Smooth muscle cell (in vitro differentiated cells): Measurements from ENCODE around the gene COL13A1. TPM values are rescaled to one million over a fixed set of nuclear protein-coding genes. Genes with fewer than 3 reads are reported as not detected.

Source experiments
- DNase-seq: peaks from one replicate; lab custom pipeline; 2025; ENCODE audit not compliant: unreplicated experiment; lab: John Stamatoyannopoulos, UW
- H2AFZ ChIP-seq: fragments of 200-600 bp; sonication (generic); 2 replicates; pipeline ENCODE4 v1.6.0; 2016; ENCODE audit warnings: antibody characterized with exemption, low read depth, mild to moderate bottlenecking
- H3F3A ChIP-seq: fragments of 200-600 bp; sonication (generic); 2 replicates; pipeline ENCODE4 v1.6.0; 2017; ENCODE audit warnings: antibody characterized with exemption, low read depth
- H3K27ac ChIP-seq: fragments of 200-600 bp; sonication (generic); 2 replicates; pipeline ENCODE4 v1.5.1; 2016; ENCODE audit warnings: low read depth, mild to moderate bottlenecking
- H3K27me3 ChIP-seq: fragments of 200-600 bp; sonication (generic); 2 replicates; pipeline ENCODE4 v1.6.1; 2016; ENCODE audit warnings: low read depth, mild to moderate bottlenecking
- H3K36me3 ChIP-seq: fragments of 200-600 bp; sonication (generic); 2 replicates; pipeline ENCODE4 v1.5.1; 2016; ENCODE audit warnings: low read depth
- H3K4me1 ChIP-seq: fragments of 200-600 bp; sonication (generic); 2 replicates; pipeline ENCODE4 v1.5.1; 2016; ENCODE audit warnings: low read depth
- H3K4me2 ChIP-seq: fragments of 200-600 bp; sonication (generic); 2 replicates; pipeline ENCODE4 v1.6.0; 2016; ENCODE audit warnings: mild to moderate bottlenecking
- H3K4me3 ChIP-seq: fragments of 200-600 bp; sonication (generic); 2 replicates; pipeline ENCODE4 v1.5.1; 2016; ENCODE audit warnings: mild to moderate bottlenecking
- H3K79me2 ChIP-seq: fragments of 200-600 bp; sonication (generic); 2 replicates; pipeline ENCODE4 v1.6.0; 2016; ENCODE audit warnings: low read depth, mild to moderate bottlenecking
- H3K9ac ChIP-seq: fragments of 200-600 bp; sonication (generic); 2 replicates; pipeline ENCODE4 v1.6.0; 2016; ENCODE audit warnings: low read depth
- H3K9me3 ChIP-seq: fragments of 200-600 bp; sonication (generic); replicated peaks from 2 replicates; pipeline ENCODE4 v1.5.1; 2016; ENCODE audit warnings: low read depth
- H4K20me1 ChIP-seq: fragments of 200-600 bp; sonication (generic); 2 replicates; pipeline ENCODE4 v1.6.0; 2016; ENCODE audit warnings: low read depth
- CTCF ChIP-seq: fragments of 200-600 bp; sonication (generic); IDR thresholded peaks from 2 replicates; pipeline ENCODE4 v1.5.1; 2017; ENCODE audit warnings: borderline replicate concordance, mild to moderate bottlenecking, antibody characterized with exemption; ENCODE audit not compliant: insufficient read depth, poor library complexity, severe bottlenecking
- WGBS: methylation state at CpG from one replicate; pipeline ENCODE4 v1.1.7; 2016; ENCODE audit warnings: low lambda C conversion rate; 5-methylcytosine and 5-hydroxymethylcytosine counted together
- polyA plus RNA-seq: library from polyadenylated mRNA; unstranded; fragments of >200 nt; fragmentation: Nextera tagmentation; extraction: Ambion mirVana; gene quantifications from 2 replicates; pipeline ENCODE4 v1.2.1, GENCODE V29; 2016
- total RNA-seq: library from RNA; depleted of rRNA; stranded (reverse); fragments of >200 nt; gene quantifications from 2 replicates; pipeline ENCODE4 v1.2.3, GENCODE V29; 2014

Gene COL13A1
- total and polyA plus RNA-seq, 2 experiments from 2014 or later, result 6.1 to 15.0 TPM

DNA sequence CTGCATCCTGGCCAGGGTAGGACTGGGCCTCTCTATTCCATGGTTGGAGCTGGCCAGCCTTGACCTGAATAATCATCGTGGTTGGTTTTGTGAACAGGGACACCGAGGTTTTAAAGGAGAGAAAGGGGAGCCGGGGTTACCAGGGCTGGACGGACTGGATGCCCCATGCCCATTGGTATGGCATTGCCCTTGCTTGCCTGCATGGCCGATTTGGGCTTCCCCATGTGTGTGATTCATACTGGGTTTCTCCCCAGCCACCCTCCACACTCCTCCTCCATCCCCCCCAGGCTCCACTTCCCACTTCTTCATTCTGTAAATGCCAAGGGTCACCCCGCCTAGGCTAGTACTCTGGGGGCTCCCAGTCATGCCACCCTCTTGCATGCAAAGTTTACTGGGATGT lies 152.1 kb downstream of the COL13A1 start:
- WGBS, result 90% methylated on average over 6 of the region's 6 CpGs
- H3F3A ChIP-seq, result no peaks in the 10 kb centered on the region
- TF ChIP-seq CTCF, result no peak
- no peaks in the 10 kb centered on the region for H3K27me3 ChIP-seq
- H3K79me2 ChIP-seq, result no peaks in the 10 kb centered on the region
- H3K4me1 ChIP-seq, result peaks cover 21% of the 10 kb centered on the region
- H3K27ac ChIP-seq, result no peak overlapping the region
- no peak for DNase-seq
- H3K9ac ChIP-seq, result no peak overlapping the region
- no peaks in the 10 kb centered on the region for H3K36me3 ChIP-seq
- no peaks in the 10 kb centered on the region for H3K9me3 ChIP-seq
- H3K4me3 ChIP-seq, result no peak overlapping the region
- no peaks in the 10 kb centered on the region for H4K20me1 ChIP-seq
- H3K4me2 ChIP-seq, result no peak overlapping the region
- H2AFZ ChIP-seq, result no peak overlapping the region

DNA sequence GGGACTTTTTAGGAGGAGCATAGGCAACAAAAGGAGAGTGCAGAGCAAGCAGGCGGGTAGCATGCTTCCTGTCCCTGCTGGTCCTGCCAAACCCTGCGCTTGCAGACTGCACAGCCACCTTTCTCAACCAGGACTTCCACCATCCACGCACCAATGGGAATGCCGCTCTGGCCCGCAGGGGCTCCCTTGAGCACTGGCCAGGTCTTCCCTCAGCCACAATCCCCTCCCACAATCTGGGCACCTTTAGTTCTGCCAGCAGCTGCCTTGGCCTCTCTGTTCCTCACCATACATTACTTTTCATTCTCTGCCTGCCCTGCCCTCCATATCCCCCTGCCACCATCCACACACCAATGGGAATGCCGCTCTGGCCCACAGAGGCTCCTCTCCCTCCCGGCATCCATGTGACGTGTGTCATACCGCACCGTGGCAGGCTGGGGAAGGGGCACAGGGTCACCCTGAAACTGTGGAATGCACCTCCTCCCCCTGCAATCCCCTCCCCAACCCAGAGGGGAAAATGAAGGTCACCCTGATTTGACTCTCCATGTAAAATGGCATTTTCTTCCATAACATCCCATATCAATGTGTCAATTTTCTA lies 153.6 kb downstream of the COL13A1 start:
- no peak for DNase-seq
- no peaks in the 10 kb centered on the region for H4K20me1 ChIP-seq
- H3K36me3 ChIP-seq, result no peaks in the 10 kb centered on the region
- no peaks in the 10 kb centered on the region for H3K9me3 ChIP-seq
- no peaks in the 10 kb centered on the region for H3K27me3 ChIP-seq
- peaks cover 21% of the 10 kb centered on the region for H3K4me1 ChIP-seq
- 91% methylated on average over 10 of the region's 10 CpGs for WGBS
- no peak for TF ChIP-seq CTCF
- no peak overlapping the region for H3K27ac ChIP-seq
- no peaks in the 10 kb centered on the region for H3F3A ChIP-seq
- H3K79me2 ChIP-seq, result no peaks in the 10 kb centered on the region
- no peak overlapping the region for H2AFZ ChIP-seq
- no peak overlapping the region for H3K4me2 ChIP-seq
- H3K4me3 ChIP-seq, result no peak overlapping the region
- no peak overlapping the region for H3K9ac ChIP-seq

GRCh38 chr10:69955897-69956740 lies 154.4 kb downstream of the COL13A1 start:
- Histone ChIP-seq H3K4me2 (no peak overlapping the region), H4K20me1 (no peaks in the 10 kb centered on the region), H3K4me1 (peaks cover 21% of the 10 kb centered on the region), H3F3A (no peaks in the 10 kb centered on the region), H3K9me3 (no peaks in the 10 kb centered on the region), H3K27ac (no peak overlapping the region), H3K9ac (no peak overlapping the region), H3K79me2 (no peaks in the 10 kb centered on the region), H3K4me3 (no peak overlapping the region), H3K27me3 (no peaks in the 10 kb centered on the region), H3K36me3 (no peaks in the 10 kb centered on the region), H2AFZ (no peak overlapping the region)
- TF ChIP-seq CTCF, result no peak
- no peak for DNase-seq
- 91% methylated on average over 14 of the region's 14 CpGs for WGBS
